Tibial artery (tissue), 4 donors: ENCODE measurements around the gene PLPP1.

Experiments
- DNase-seq, 2 donors: peaks; one replicate each; pipeline ENCODE4 v3.0.0-alpha.2; 2019
- H3K27ac ChIP-seq, 2 donors: fragments of 200-600 bp; sonication (generic) in 1 of 2; 1 replicate in 1 of 2; 2 replicates in 1 of 2; pipeline ENCODE4 v1.5.1; 2018 to 2019; ENCODE audit warnings: mild to moderate bottlenecking in 1 of 2
- H3K27me3 ChIP-seq, 2 donors: fragments of 200-600 bp; sonication (generic) in 1 of 2; one replicate each; pipeline versions ENCODE4 v1.5.1 to v1.6.0; 2016 to 2019
- H3K36me3 ChIP-seq, 3 donors: fragments of 200-600 bp; sonication (generic) in 2 of 3; one replicate each; pipeline ENCODE4 v1.5.1; 2016 to 2019; ENCODE audit warnings: mild to moderate bottlenecking in 2 of 3
- H3K4me1 ChIP-seq, 4 donors: fragments of 200-600 bp; sonication (generic) in 2 of 4; 1 replicate in 3 of 4; 2 replicates in 1 of 4; pipeline ENCODE4 v1.5.1; 2016 to 2019
- H3K4me3 ChIP-seq, 2 donors: fragments of 200-600 bp; sonication (generic) in 1 of 2; 1 replicate in 1 of 2; 2 replicates in 1 of 2; pipeline ENCODE4 v1.5.1; 2018 to 2019; ENCODE audit warnings: mild to moderate bottlenecking in 2 of 2
- H3K9me3 ChIP-seq, 3 donors: fragments of 200-600 bp; sonication (generic) in 1 of 3; one replicate each; pipeline ENCODE4 v1.5.1; 2016 to 2019
- CTCF ChIP-seq, 2 experiments: fragments of 200-600 bp in 1 of 2; fragments of 450-650 bp in 1 of 2; IDR thresholded peaks; one replicate each; pipeline ENCODE4 v1.5.1; 2017 to 2019; ENCODE audit warnings: antibody characterized with exemption in 2 of 2, mild to moderate bottlenecking in 1 of 2, moderate library complexity in 1 of 2
- intact Hi-C: fragments of 100-400 bp; cut with DNase I; formaldehyde crosslinking; loops from one replicate; pipeline ENCODE4 v1.15.0; 2023; ENCODE audit warnings: low total_unique reads

Gene PLPP1

GRCh38 chr5:55440188-55440646, 94.5 kb downstream of the PLPP1 start:
- intact Hi-C loops = loop anchor here (10.0 kb wide), 1 partner anchor 95 kb away; the partner anchor contains the start of gene PLPP1
- no peak overlapping the region for H3K4me3 ChIP-seq
- no peaks in the 10 kb centered on the region for H3K9me3 ChIP-seq
- peaks cover 0 to 87% (median 39%) of the 10 kb centered on the region in 4 donors for H3K4me1 ChIP-seq
- no peak for DNase-seq
- H3K27ac ChIP-seq = peak overlapping the region; percentile 77 to 88
- H3K27me3 ChIP-seq = no peaks in the 10 kb centered on the region
- peaks cover 10 to 13% (median 13%) of the 10 kb centered on the region in 3 donors for H3K36me3 ChIP-seq
- TF ChIP-seq CTCF (IDR thresholded peaks at IDR 0.05) = no peak

GRCh38 chr5:55438998-55439397, 95.8 kb downstream of the PLPP1 start:
- Histone ChIP-seq H3K27me3 (no peaks in the 10 kb centered on the region), H3K4me3 (no peak overlapping the region), H3K9me3 (no peaks in the 10 kb centered on the region), H3K4me1 (peaks cover 0 to 91% (median 37%) of the 10 kb centered on the region in 4 donors), H3K27ac (peak overlapping the region; percentile 77 to 88), H3K36me3 (peaks cover 10 to 13% (median 13%) of the 10 kb centered on the region in 3 donors)
- intact Hi-C loops = no loop called here
- no peak for TF ChIP-seq CTCF (IDR thresholded peaks at IDR 0.05)
- DNase-seq = peak; percentile 44 to 80

GRCh38 chr5:55437859-55438206, 96.9 kb downstream of the PLPP1 start:
- no peak for DNase-seq
- intact Hi-C loops = no loop called here
- Histone ChIP-seq H3K4me1 (peaks cover 0 to 89% (median 37%) of the 10 kb centered on the region in 4 donors), H3K27me3 (no peaks in the 10 kb centered on the region), H3K27ac (peak overlapping the region; percentile 77 to 88), H3K36me3 (peaks cover 10 to 13% (median 13%) of the 10 kb centered on the region in 3 donors), H3K4me3 (peak overlapping the region in 1 of 2 donors; percentile 5), H3K9me3 (no peaks in the 10 kb centered on the region)
- no peak for TF ChIP-seq CTCF (IDR thresholded peaks at IDR 0.05)

- Histone ChIP-seq H3K4me3 (no peak overlapping the region), H3K27me3 (no peaks in the 10 kb centered on the region), H3K27ac (peak overlapping the region; percentile 77 to 88), H3K9me3 (no peaks in the 10 kb centered on the region), H3K4me1 (peaks cover 0 to 85% (median 37%) of the 10 kb centered on the region in 4 donors), H3K36me3 (peaks cover 10 to 13% (median 13%) of the 10 kb centered on the region in 3 donors)
- TF ChIP-seq CTCF (IDR thresholded peaks at IDR 0.05) = no peak
- DNase-seq = no peak
- intact Hi-C loops = no loop called here
Measured at GRCh38 chr5:55437452-55437851, 97.3 kb downstream of the PLPP1 start.

- intact Hi-C loops = no loop called here
- Histone ChIP-seq H3K36me3 (peaks cover 4 to 23% (median 8%) of the 10 kb centered on the region in 3 donors), H3K9me3 (no peaks in the 10 kb centered on the region), H3K4me3 (no peak overlapping the region), H3K27ac (peak overlapping the region in 1 of 2 donors; percentile 7), H3K4me1 (peaks cover 0 to 74% (median 24%) of the 10 kb centered on the region in 4 donors), H3K27me3 (no peaks in the 10 kb centered on the region)
- DNase-seq = no peak
- TF ChIP-seq CTCF (IDR thresholded peaks at IDR 0.05) = no peak
Measured at GRCh38 chr5:55432549-55432948, 102.2 kb downstream of the PLPP1 start.
